ENCODE measurements around the gene LIFR.

GRCh38 chr5:38548064-38548759, 8.2 kb downstream of the LIFR start:
- TF ChIP-seq POLR2A (IDR thresholded peaks at IDR 0.05) (no peak), CTCF (IDR thresholded peaks at IDR 0.05) (no peak), POLR2AphosphoS5 (IDR thresholded peaks at IDR 0.05) (no peak), EP300 (IDR thresholded peaks at IDR 0.05) (no peak)
